ENCODE measurements around the gene MTERF4. TPM values are rescaled to one million over a fixed set of nuclear protein-coding genes. Genes with fewer than 3 reads are reported as not detected.

The MTERF4 gene
- total RNA-seq, 1 donor from 2014 or later: 37.6 TPM

DNA sequence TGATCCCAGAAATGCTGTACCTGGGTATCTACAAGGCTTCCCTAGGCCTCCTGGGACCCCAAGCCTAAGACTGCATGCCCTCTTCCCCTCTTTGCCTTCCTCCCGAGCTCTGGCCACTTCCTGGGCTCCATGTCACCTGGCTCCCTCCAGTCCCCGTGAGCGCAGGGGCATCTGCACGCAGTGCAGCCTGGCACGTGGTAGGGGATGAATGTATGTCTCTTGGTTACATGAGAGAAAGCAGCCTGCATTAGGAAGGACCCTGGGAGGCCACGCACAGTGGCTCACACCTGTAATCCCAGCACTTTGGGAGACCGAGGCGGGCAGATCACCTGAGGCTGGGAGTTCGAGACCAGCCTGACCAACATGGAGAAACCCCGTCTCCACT, 31.3 kb upstream of the MTERF4 start:
- DNase-seq: no peak

DNA sequence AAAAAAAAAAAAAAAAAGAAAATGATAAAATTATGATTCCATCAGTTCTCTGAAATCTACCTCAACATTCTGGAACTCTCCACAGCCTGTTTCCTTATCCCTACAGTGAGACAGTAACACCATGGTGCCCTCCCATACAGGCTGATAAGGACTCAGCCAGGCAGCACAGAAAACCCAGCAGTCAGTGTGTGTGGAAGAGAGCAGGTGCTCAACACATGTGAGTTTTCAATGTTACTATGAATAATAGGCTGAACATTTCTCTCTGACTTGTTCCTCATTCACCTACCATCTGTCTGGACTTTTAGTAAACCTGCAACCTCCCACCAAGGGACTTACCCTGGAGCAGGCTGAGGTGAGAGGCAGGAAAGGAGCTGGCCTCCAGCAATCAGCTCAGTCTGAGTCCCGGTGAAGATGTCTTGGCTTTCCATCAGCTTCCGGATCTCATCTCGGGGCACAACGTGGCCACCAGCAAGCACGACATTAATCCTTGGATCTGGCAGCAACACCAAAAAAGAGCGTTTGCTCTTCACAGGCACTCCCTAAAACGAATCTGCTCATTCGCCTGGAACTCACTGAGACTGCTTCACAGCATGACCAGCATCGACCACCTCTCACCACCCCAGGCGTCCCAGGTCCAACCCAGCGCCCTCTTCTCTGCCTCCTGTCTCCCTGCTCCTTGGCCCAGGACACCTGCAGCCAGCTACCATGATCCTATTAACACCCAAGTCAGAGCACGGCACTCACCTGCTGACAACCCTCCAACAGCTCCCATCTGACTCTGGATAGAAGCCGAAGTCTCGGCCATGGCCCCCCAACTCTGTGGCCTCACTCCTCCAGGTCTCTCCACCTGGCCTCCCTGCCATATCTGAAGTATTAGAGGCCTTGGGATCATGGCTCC, 30.7 kb upstream of the MTERF4 start:
- no peak for DNase-seq

DNA sequence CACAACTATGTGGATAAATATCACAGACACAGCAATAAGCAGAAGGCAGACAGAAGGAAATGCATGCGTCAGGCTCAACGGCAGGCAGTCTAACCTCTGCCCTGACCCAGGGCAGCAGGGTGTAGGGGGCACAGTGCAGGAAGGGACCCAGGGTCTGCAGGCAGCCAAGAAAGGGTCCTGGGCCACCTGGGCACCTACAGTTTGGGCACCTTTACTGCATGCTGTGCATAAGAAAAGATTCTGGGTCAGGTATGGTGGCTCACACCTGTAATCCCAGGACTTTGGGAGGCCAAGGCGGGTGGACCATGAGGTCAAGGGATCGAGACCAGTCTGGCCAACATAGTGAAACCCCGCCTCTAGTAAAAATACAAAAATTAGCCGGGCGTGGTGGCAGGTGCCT, 29.4 kb upstream of the MTERF4 start:
- DNase-seq: no peak

DNA sequence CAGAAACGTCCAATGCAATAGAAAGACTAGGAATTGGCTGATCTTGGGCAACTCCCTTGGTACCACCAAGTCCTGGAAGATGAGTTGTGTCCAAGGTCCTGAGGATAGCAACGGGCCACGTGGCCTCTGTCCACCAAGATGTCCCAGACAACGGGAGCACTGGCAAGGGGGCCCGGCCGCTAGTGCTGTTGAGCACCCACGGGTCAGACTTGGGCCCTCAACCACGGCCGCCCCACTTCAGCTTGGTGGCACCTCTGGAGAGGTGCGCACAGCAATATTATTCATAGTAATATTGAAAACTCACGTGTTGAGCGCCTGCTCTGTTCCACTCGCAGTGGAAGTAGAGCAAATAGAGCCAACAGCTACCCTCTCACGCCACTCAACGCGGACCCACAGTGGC, 28.2 kb upstream of the MTERF4 start:
- no peak for DNase-seq

DNA sequence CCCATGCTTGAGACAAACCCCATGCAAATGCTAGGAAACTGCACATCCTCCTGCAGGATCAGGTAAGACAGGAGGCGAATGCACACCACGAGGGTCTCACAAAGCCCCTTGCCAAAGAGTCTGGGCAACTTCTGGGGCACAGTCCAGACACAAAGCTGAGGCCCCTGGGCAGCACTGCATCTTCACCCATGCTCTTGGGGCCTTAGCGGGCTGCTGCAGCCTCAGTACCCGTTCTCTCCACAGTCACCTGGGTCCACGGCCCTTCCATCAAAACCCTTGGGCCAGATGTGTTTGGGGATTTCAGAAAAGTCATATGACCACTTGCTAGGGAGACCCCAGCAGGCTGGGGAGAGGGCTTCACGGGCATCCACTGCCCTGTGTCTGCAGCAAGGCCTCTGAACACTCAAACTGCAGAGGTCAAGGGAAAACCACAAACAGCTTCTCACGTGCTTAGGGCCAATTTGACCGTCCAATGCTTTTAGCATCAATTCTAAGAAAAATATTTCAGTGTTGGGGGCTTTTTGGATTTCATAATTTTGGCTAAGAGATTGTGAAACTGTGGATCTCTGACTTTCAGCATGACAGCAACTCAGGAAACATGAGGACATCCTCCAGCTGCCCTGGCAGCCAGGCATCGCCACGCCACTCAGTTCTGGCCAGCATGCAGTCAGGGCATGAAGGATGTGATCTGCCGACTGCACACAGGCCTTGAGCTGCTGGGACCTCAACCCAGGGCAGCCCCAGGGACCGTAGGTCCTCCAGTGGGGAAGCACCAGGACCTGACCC, 27.2 kb upstream of the MTERF4 start:
- DNase-seq: no peak

DNA sequence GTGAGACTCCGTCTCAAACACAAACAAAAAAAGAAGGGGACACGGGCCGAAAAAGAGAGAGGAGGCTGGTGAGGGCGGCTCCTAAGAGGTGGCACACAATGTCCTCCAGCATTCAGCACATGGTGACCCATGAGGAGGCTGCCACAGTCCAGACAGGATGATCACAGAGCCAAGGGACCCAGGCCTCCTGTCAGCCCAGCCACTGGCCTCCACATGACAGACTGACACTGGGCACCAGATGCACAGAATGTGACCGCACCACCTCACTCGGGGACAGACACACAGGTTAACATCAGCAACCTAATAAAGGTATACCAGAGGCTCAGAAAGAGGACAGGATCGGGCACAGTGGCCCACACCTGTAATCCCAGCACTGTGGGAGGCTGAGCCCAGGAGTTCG, 26.2 kb upstream of the MTERF4 start:
- no peak for DNase-seq

DNA sequence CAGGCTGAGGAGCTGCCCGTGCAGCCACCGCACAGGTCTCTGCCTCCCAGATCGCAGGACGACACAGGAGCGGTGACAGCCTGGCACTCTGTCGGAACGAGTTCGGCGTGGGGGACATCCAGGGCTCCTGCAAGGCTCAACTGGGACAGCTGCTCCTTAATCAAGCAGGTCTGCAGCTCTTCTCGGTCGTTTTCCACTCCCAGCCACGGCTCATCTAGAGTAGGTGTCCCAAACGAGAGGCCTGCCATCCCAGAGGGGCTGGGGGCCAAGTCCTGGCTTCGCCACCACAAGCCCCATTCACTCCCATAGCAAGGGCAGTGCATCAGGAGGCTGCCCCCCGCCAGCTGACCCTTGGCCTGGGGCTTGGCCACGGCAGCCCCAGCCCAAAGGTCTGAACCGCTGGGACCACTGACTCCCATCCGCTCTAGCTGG, 24.7 kb upstream of the MTERF4 start:
- no peak for DNase-seq

DNA sequence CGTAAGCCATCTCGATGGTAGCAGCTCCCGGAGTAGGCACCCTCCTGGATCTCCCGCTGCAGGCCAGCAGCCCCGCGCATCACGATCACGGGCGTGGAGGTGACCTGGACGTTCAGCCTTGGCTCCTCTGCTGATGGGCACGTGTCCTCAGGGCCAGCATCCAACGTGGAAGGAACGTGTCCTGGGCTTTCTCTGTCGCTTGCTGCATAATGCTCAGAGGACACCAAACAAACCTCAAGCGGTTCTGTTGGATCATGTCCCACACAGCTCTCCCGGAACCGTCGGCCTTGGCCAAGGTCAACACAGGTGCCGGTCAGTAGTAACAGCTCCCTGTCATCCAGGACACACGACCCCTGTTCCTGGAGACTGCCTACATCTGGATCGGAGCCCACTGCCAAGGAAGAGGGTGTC, 24.1 kb upstream of the MTERF4 start:
- no peak for DNase-seq

DNA sequence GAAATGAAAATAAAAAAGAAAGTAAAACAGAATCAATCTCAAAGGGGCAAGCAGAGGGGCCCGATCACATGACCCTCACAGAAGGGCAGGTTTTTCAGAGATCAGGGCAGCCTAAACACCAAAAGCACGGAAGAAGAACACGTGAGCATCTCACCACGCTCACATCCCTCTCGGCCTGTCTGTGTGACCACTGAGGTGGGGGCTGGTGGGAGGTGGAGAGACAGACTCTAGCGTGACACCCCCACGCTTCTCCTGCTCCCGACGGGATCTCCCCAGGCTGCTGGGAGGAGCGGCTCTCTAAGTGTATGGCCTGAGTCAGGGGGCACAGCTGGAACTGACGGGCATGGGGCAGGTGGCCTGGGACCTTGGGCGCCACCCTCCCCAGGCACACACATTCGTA, 23.5 kb upstream of the MTERF4 start:
- DNase-seq: no peak

DNA sequence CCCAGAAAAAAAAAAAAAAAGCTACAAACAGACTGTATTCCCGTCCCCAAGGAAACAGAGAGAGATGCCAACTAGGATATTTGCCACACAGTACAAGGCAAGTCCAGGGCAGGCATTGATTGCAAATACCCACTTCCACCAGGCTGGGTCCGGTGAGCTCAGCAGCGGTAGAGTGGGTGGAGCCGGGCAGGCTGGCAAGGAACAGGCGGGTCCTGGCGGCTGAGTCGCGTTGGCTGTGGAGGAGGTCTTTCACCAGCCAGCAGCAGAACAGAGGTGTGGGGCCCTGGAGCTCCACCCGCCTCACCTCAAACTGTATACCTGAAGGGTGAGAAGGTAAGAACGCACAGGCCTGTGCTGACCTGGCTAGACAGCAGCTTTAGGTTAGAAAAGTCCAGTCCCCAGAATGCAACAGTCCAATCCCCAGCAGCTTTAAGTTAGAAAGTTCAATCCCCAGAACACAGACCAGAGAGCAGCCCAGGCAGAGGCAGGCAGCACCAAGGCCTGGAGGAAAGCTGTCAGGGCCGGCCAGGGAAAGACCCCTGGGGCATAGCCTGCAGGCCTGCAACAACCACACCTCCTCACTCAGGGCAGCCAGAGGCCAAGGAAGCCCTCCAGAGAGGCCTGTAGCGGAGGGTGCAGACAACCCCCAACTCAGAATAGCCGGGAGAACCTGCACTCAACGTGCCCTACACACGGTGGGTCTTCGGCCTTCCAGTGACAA, 21.9 kb upstream of the MTERF4 start:
- no peak for DNase-seq

DNA sequence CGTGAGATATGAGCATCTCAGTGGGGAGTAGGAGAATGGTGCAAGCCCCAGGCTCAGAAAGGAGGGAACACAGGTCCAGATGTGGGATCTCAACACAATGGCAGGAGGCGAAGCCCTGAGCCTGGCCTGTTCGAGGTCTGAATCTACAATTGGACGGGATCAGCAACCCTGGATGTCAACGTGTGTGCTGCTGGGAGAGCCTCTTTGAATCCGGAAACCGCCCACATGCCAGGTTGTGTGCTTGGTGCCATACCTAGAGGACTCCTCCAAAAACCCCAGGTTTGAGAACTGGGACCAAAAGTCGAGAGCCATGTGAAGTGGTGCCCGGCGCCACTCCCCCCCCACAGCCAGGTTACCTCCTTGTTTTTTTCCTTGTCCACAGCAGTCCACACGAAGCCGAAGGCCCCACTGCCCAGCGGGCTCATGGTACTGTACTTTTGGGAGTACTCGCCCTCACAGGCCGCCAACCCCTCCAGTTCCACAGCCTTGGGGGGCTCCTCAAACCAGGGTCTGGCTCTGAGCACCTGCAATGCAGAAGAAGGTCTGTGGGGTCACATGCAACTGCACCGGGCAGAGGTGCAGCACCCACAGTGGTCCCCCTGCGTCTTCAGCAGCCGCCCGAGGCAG, 20.4 kb upstream of the MTERF4 start:
- DNase-seq: no peak

DNA sequence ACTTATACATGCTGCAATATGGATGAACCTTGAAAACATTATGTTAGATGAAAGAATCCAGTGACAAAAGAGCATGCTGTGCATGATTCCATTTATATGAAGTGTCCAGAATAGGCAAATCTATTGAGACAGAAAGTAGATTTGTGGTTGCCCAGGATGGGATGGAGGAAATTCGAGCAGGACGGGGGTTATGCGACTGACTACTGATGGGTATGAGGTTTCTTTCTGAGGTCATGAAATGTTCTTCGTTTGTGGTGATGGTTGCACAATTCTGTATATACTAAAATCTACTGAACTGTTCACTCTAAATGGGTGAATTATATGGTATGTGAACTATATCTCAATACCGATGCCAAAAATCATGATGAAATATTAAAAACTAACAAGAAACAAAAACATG, 18.9 kb upstream of the MTERF4 start:
- no peak for DNase-seq

DNA sequence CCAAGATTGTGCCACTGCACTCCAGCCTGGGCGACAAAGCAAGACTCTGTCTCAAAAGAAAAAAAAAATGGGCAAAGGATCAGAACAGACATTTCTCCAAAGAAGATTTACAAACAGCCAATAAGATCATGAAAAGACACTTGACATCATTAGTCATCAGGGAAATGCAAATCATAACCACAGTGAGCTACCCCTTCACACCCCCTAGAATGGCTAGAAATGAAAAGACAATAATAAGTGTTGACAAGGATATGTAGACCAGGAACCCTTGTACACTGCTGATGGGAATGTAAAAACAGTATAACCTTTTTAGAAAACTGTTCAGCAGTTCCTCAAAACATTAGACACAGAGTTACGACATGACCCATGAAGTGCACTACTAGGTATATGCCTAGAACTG, 18.4 kb upstream of the MTERF4 start:
- DNase-seq: no peak

DNA sequence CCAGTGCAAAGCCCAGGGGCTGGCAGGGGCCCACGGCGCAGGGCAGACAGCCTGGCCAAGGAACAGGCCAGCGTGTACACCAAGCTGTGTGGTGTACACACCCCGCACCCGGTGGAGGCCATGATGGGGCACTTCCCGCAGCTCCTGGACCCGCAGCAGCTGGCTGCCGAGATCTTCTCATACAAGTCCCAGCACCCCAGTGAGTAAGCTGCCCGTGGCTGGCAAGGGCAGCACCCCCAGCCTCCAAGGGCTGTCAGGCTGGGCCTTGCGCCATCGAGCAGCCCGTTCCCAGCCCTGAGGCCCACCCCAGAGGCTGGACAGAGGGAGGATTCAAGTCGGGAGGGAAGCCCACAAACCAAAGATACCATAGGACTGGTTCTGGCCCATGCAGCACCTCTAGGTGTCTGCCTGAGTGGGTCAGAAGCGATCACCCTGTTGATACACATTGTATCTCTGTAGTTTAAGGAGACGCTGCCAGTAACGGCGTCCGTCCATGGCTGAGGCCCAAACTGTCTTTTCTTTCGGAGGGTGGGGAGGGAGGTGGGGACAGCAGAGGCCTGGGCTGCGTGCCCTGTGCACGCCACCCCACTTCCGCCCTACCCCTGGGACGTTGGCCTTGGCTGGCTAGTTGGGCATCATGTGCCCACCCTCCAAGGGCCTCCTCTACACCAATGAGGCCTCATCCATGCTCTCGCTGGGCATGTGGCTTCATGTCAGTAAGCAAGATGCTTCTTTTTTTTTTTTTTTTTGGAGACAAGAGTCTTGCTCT, 16.8 kb upstream of the MTERF4 start:
- DNase-seq: no peak

DNA sequence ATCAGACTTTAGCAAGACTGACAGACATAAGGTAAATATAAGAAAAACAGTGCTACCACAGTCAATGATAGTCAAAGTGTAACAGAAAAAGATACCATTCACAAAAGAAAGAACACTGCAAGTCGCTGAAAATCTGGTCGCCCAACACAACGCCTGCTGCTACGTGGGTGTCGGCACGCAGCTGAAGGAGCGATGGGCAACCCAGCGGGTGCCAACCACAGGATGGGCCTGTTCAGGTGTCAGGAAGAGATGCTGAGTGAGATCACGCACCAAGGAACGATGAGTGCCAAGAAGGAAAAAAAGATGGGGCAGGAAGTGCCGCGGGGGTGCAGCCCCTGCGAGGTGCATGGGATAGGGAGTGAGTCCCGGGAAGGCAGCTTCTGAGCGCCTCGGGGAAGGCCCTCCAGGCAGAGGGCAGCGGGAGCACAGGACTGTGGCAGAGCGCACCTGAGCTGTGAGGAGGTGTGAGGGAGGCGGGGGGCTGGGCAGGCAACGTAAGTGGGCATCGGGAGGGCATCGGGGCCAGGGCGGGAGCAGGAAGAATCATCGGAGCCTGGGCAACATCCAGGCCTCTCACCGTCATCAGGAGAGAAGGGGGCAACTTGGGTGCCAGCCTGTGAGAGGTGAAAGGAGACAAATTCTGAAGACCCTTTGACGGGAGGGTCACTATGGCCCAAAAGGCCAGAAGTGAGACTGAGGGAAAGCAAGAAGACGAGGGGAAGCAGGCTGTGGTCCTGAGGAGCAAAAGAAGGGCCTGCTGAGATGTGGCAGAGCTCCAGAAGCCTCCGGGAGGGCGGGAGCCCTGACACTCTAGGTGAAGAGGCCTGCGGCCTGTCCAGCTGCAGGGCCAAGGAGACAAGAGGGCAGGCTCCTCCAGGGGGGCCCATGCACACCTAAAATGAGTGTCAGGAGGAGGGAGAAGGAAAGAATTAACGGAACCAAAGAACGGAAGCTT, 14.8 kb upstream of the MTERF4 start:
- DNase-seq: no peak

DNA sequence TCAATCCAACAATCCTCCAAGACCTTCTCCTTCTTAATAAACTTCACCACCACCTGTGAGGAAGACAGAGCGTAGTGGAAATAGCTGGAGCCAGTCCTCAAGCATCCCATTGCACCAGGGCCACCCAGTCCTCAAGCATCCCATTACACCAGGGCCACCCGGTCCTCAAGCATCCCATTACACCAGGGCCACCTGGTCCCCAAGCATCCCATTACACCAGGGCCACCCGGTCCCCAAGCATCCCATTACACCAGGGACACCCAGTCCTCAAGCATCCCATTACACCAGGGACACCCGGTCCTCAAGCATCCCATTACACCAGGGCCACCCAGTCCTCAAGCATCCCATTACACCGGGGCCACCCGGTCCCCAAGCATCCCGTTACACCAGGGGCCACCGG, 13.3 kb upstream of the MTERF4 start:
- no peak for DNase-seq

DNA sequence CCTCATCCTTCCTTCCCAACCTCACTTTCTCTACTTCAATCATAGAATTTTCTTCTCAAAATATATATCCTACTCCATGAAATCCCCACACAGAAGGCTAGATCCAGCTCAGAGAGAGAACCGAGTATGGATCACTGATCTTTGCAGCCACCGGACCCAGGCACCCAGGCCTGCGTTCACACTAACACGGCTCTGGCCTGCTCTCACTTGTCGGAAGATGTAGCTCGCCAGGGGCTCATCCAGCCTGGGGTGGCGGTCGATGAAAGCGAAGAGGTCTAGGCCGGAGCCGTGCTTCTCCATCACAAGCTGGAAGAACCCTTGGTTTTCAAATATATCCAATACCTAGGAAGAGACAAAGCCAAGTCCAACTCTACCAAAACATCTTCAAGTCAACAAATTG, 12.7 kb upstream of the MTERF4 start:
- no peak for DNase-seq

DNA sequence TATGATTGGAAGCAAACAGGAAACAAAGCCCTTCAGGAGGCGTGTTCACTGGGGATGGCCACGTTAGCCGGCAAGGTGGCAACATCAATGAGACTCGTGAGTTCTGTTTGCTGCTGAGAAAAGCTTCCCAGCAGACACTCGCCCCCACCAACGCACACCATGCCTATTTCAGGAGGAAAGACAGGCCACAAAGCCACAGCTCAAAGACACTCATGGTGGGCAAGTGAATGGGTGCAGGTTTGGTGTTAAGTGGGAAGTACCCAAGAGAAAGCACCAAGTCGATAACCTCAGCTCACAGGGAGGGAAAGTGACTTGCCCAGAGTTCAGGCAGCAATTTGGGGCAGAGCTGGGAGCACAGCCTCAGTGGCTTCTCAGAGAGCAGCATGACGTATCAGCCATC, 10.5 kb upstream of the MTERF4 start:
- DNase-seq: no peak

DNA sequence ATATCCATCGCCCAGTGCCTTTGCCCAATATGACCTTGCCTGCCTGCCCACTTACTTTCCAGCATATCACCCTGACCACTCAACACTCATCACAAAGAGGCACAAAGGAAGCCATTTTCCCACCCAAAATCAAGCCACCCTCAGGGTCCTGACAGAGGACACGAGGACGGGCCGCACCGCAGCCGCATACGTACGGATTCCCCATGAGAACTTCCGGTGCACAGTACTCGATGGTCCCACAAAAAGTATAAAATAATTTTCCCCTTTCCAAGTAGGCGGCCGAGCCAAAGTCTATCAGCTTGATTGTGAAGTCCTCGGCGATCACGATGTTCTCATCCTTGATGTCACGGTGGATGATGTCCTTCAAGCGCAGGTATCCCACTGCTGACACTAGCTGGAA, 10.0 kb upstream of the MTERF4 start:
- no peak for DNase-seq

DNA sequence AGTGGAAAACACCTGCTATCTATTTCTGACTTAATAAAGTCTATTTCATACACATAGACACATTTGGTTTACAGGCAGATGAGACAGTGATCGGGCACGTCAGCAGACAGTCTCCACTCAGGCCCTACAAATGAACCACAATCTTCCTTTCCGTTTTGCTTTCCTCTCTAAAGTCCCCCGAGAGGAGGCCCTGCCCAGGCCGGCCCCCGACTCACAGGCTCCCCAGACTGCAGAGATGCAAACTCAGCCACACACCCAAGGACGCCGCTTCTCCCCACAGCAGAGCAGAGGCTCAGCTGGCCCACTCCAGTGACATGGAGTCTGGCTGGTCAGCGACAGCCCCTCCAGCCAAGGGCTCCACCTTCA, 9.3 kb upstream of the MTERF4 start:
- no peak for DNase-seq

All from dermis blood vessel endothelial cell (primary cell).